Loucy (cell line): Measurements from ENCODE around the gene ZNF423.

ENCODE experiments used
- H2AFZ ChIP-seq: fragments of 200-600 bp; sonication (generic); 2 replicates; pipeline ENCODE4 v1.6.0; 2016; ENCODE audit warnings: antibody characterized with exemption, mild to moderate bottlenecking, low read length, moderate library complexity
- H3F3A ChIP-seq: fragments of 200-600 bp; 2 replicates; pipeline ENCODE4 v1.6.0; 2016; ENCODE audit warnings: antibody characterized with exemption, low read depth, mild to moderate bottlenecking
- H3K27me3 ChIP-seq: fragments of 200-600 bp; sonication (generic); 2 replicates; pipeline ENCODE4 v1.6.1; 2014; ENCODE audit warnings: low read length, mild to moderate bottlenecking; ENCODE audit not compliant: insufficient read depth, poor library complexity, severe bottlenecking
- H3K36me3 ChIP-seq: fragments of 200-600 bp; sonication (generic); 2 replicates; pipeline ENCODE4 v1.6.1; 2016; ENCODE audit warnings: low read length; ENCODE audit not compliant: insufficient read depth
- H3K4me1 ChIP-seq: fragments of 200-600 bp; sonication (generic); 2 replicates; pipeline ENCODE4 v1.5.1; 2014; ENCODE audit warnings: low read length, mild to moderate bottlenecking; ENCODE audit not compliant: insufficient read depth, poor library complexity, severe bottlenecking
- H3K4me2 ChIP-seq: fragments of 200-600 bp; sonication (generic); 2 replicates; pipeline ENCODE4 v1.6.0; 2014; ENCODE audit warnings: antibody characterized with exemption, low read length, low read depth, mild to moderate bottlenecking; ENCODE audit not compliant: poor library complexity, severe bottlenecking
- H3K4me3 ChIP-seq: fragments of 200-600 bp; sonication (generic); 2 replicates; pipeline ENCODE4 v1.5.1; 2014; ENCODE audit warnings: low read length, mild to moderate bottlenecking, mixed read lengths; ENCODE audit not compliant: poor library complexity, severe bottlenecking
- H3K79me2 ChIP-seq: fragments of 200-600 bp; sonication (generic); 2 replicates; pipeline ENCODE4 v1.6.1; 2014; ENCODE audit warnings: low read length; ENCODE audit not compliant: insufficient read depth
- H3K9ac ChIP-seq: fragments of 200-600 bp; sonication (generic); 2 replicates; pipeline ENCODE4 v1.6.0; 2014; ENCODE audit warnings: mild to moderate bottlenecking, low read depth, low read length, moderate library complexity; ENCODE audit not compliant: poor library complexity, severe bottlenecking
- H3K9me2 ChIP-seq: fragments of 200-600 bp; sonication (generic); replicated peaks from 2 replicates; pipeline ENCODE4 v1.6.1; 2016; ENCODE audit warnings: low read depth, low read length, mixed read lengths
- H3K9me3 ChIP-seq: fragments of 200-600 bp; sonication (generic); 2 replicates; pipeline ENCODE4 v1.6.1; 2014; ENCODE audit warnings: mild to moderate bottlenecking, antibody characterized with exemption, low read length, low read depth; ENCODE audit not compliant: insufficient read depth
- H4K20me1 ChIP-seq: fragments of 200-600 bp; sonication (generic); 2 replicates; pipeline ENCODE4 v1.6.0; 2014; ENCODE audit warnings: antibody characterized with exemption, low read length, mild to moderate bottlenecking; ENCODE audit not compliant: insufficient read depth, poor library complexity, severe bottlenecking
- CTCF ChIP-seq: fragments of 200-600 bp; sonication (generic); conservative IDR thresholded peaks from 2 replicates; pipeline ENCODE4 v1.5.1; 2014; ENCODE audit warnings: mild to moderate bottlenecking, antibody characterized with exemption, low read length
- EZH2phosphoT487 ChIP-seq: fragments of 200-600 bp; IDR thresholded peaks from 2 replicates; pipeline ENCODE4 v1.6.1; 2018; ENCODE audit warnings: antibody characterized with exemption, mild to moderate bottlenecking, moderate library complexity, borderline replicate concordance

ZNF423 gene

DNA sequence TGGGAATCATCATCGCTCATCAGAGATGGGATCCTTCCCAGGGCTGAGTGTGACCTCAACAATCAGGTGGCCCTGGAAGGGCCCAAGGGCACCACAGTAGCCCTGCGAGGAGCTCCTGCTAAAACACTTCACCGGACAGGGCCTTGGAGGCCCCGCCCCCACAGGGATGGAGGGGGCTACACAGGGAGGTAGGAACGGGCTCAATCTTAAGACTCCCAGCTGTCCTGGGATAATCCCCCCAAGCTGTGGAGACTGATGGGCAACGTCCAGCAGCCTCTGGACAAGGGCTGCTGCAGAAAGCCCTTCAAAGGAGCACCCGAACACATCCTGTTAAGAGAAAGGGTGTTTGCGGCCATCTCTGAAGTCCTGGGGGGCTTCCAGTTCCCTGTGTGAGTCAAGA lies 60.4 kb downstream of the ZNF423 start:
- no peak overlapping the region for H3K4me2 ChIP-seq
- TF ChIP-seq CTCF (no peak), EZH2phosphoT487 (no peak)
- H3K27me3 ChIP-seq, result no peaks in the 10 kb centered on the region
- H3K9me2 ChIP-seq, result no peaks in the 10 kb centered on the region
- H3F3A ChIP-seq, result no peaks in the 10 kb centered on the region
- no peaks in the 10 kb centered on the region for H3K9me3 ChIP-seq
- no peak overlapping the region for H3K9ac ChIP-seq
- H2AFZ ChIP-seq, result no peak overlapping the region
- no peaks in the 10 kb centered on the region for H4K20me1 ChIP-seq
- H3K79me2 ChIP-seq, result no peaks in the 10 kb centered on the region
- no peak overlapping the region for H3K4me3 ChIP-seq
- no peaks in the 10 kb centered on the region for H3K4me1 ChIP-seq
- no peaks in the 10 kb centered on the region for H3K36me3 ChIP-seq

- Histone ChIP-seq H2AFZ (no peak overlapping the region), H4K20me1 (no peaks in the 10 kb centered on the region), H3K9me2 (no peaks in the 10 kb centered on the region), H3K9me3 (no peaks in the 10 kb centered on the region), H3K79me2 (no peaks in the 10 kb centered on the region), H3K9ac (no peak overlapping the region), H3K27me3 (no peaks in the 10 kb centered on the region), H3K36me3 (no peaks in the 10 kb centered on the region), H3K4me2 (no peak overlapping the region), H3F3A (no peaks in the 10 kb centered on the region), H3K4me3 (no peak overlapping the region), H3K4me1 (no peaks in the 10 kb centered on the region)
- TF ChIP-seq EZH2phosphoT487 (no peak), CTCF (no peak)
Observed at GRCh38 chr16:49793244-49793643, 62.7 kb downstream of the ZNF423 start.

GRCh38 chr16:49789616-49790015 lies 66.3 kb downstream of the ZNF423 start:
- Histone ChIP-seq H3K4me3 (no peak overlapping the region), H2AFZ (no peak overlapping the region), H3K4me1 (no peaks in the 10 kb centered on the region), H3F3A (no peaks in the 10 kb centered on the region), H3K9me3 (no peaks in the 10 kb centered on the region), H3K4me2 (no peak overlapping the region), H3K79me2 (no peaks in the 10 kb centered on the region), H3K27me3 (no peaks in the 10 kb centered on the region), H4K20me1 (no peaks in the 10 kb centered on the region), H3K36me3 (no peaks in the 10 kb centered on the region), H3K9ac (no peak overlapping the region), H3K9me2 (no peaks in the 10 kb centered on the region)
- no peak for TF ChIP-seq EZH2phosphoT487
- no peak for TF ChIP-seq CTCF
